ENCODE results near the gene NCAPD2. TPM values are rescaled to one million over a fixed set of nuclear protein-coding genes. Genes with fewer than 3 reads are reported as not detected.

The NCAPD2 gene
- total RNA-seq, 4 donors from 2014 or later, result 18.5 to 25.9 (median 22.5) TPM

- TF ChIP-seq POLR2A (IDR thresholded peaks at IDR 0.05) (no peak), CTCF (IDR thresholded peaks at IDR 0.05) (no peak)
- DNase-seq (ENCODE audit: low spot score in 2 of 2), result no peak
- WGBS, 2 donors, result 80 to 89% methylated on average over 19 to 26 of the region's 26 CpGs
- no peak overlapping the region for H3K4me3 ChIP-seq (ENCODE audit: low read depth, poor library complexity, severe bottlenecking)
- intact Hi-C loops (cut with DNase I; ENCODE audit: low total_unique reads), result no loop called here
Measured at GRCh38 chr12:6548556-6548955, 54.7 kb downstream of the NCAPD2 start.

DNA sequence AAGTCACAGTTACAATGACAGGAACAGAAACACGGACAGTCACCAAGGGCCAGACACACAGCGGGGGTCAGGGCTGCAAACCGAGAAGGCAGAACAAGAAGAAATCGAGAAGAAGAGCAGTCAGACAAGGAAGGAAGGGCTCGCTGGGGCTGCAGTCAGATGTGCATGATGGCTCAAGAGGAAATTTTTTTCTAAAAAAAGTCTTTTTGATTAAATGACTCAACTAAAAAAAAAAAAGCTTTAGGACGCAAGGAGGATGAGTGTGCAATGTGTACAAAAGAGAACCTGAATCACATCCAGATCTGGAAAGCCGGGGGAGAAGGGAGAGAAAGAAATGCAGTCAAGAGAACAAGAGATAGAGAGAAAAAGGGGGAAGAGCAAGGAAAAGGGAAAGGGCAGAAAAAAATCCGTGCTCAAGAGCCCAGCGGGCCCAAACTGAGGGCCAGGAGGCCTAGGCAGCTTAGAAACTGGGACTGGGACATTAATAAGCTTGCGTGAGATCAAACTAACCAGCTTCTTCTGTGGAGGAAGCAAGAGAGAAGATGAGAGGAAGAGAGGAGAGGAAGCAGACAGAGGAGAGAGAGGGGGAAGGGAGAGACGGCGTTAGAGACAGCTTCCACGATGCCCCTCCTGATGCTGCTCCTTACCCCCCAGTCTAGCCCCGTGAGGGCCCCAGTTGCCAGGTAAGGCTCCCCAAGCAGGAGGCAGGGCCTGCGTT, 55.2 kb downstream of the NCAPD2 start:
- 69 to 72% methylated on average over 15 of the region's 15 CpGs for WGBS, 2 donors
- TF ChIP-seq POLR2A (IDR thresholded peaks at IDR 0.05) (no peak), CTCF (IDR thresholded peaks at IDR 0.05) (no peak)
- intact Hi-C loops (cut with DNase I; ENCODE audit: low total_unique reads), result no loop called here
- no peak for DNase-seq (ENCODE audit: low spot score in 2 of 2)
- H3K4me3 ChIP-seq (ENCODE audit: low read depth, poor library complexity, severe bottlenecking), result no peak overlapping the region

DNA sequence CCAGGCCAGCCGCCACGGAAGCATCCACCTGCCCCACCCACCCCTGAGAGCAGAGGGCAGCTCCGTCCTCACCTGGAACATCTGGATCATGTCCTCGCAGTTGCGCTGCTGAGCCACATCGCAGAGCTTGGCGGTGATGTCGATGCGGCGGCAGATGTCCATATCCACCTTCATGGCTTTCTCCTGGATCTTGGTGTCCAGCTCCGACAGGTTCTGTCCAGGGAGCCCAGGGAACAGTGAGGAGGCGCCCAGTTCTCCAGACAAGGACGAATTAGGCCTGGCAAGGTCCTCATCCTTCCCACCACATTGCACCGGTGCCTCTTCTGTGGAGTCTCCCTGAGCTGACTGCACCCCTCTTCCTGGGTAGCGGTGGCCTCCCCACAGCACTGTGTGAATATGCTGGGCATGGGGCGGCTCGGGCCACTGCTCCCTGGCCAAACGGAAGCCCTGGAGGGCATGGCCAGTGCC, 55.8 kb downstream of the NCAPD2 start:
- no peak for DNase-seq (ENCODE audit: low spot score in 2 of 2)
- TF ChIP-seq POLR2A (IDR thresholded peaks at IDR 0.05), result no peak
- no peak for TF ChIP-seq CTCF (IDR thresholded peaks at IDR 0.05)
- H3K4me3 ChIP-seq (ENCODE audit: low read depth, poor library complexity, severe bottlenecking), result no peak overlapping the region
- intact Hi-C loops (cut with DNase I; ENCODE audit: low total_unique reads), result no loop called here
- whole genome bisulfite sequencing, 2 donors, result 62 to 84% methylated on average over 17 to 18 of the region's 18 CpGs

DNA sequence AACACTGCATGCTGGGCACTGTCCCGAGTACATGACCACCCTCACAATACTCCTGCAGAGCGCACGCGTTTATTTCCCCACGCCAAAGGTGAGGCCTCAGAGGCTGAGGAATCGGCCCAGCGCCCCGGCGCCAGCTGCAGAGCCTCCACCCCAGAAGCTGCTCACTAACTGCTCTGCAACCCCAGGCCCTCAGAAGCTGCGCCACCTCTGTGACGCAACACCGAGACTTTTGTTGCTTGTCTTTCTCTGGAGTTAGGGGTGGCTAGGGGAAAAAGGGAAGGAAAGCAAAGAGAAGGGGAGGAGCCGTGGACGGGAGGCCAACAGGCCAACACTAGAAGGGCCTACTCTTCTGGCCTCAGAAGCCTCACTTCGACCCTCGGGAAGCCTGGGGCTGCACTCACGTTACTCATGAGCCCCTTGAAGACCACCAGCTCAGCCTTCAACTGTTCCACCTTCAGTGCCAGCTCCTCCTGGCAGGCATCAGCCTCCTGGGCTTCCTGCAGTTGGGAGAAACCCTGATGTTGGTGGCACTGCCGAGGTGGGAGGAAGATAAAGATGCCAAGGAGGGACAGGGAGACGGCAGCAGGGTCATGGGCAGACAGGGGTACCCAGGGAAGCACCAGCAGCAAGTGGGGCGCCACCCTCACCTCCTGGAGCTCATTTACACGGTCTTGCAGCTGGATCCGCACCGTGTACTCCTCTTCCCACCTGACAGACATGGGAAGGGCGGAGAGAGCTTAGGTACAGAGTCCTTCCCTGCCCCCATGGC, 56.6 kb downstream of the NCAPD2 start:
- WGBS, 2 donors, result 69 to 75% methylated on average over 23 to 24 of the region's 24 CpGs
- TF ChIP-seq POLR2A (IDR thresholded peaks at IDR 0.05), result no peak
- no peak for TF ChIP-seq CTCF (IDR thresholded peaks at IDR 0.05)
- no peak overlapping the region for H3K4me3 ChIP-seq (ENCODE audit: low read depth, poor library complexity, severe bottlenecking)
- intact Hi-C loops (cut with DNase I; ENCODE audit: low total_unique reads), result no loop called here
- DNase-seq (ENCODE audit: low spot score in 2 of 2), result no peak

- H3K4me3 ChIP-seq (ENCODE audit: low read depth, poor library complexity, severe bottlenecking), result no peak overlapping the region
- 0 to 59% methylated on average over 3 to 11 of the region's 18 CpGs for WGBS, 2 donors
- intact Hi-C loops (cut with DNase I; ENCODE audit: low total_unique reads), result no loop called here
- TF ChIP-seq CTCF (IDR thresholded peaks at IDR 0.05) (no peak), POLR2A (IDR thresholded peaks at IDR 0.05) (no peak)
- DNase-seq (ENCODE audit: low spot score in 2 of 2), result peak in 1 of 2 donors; percentile 95
Measured at GRCh38 chr12:6551063-6551461, 57.2 kb downstream of the NCAPD2 start.
